Cardiac muscle cell (in vitro differentiated cells and primary cell): Measurements from ENCODE around the gene ASB10. TPM values are rescaled to one million over a fixed set of nuclear protein-coding genes. Genes with fewer than 3 reads are reported as not detected.

Experiments used
- DNase-seq, 2 donors: peaks; one replicate each; pipeline versions ENCODE4 v3.0.0 to v3.0.0-alpha.2; 2010 to 2017; ENCODE audit warnings: low read depth in 1 of 2, low spot score in 1 of 2
- H3K27ac ChIP-seq: fragments of 200-600 bp; sonication (generic); 2 replicates; pipeline ENCODE4 v1.5.1; 2016
- H3K27me3 ChIP-seq: fragments of 200-600 bp; sonication (generic); 2 replicates; pipeline ENCODE4 v1.6.0; 2016; ENCODE audit warnings: control low read depth
- H3K36me3 ChIP-seq: fragments of 200-600 bp; sonication (generic); 2 replicates; pipeline ENCODE4 v1.5.1; 2016; ENCODE audit warnings: control low read depth
- H3K4me1 ChIP-seq: fragments of 200-600 bp; sonication (generic); 2 replicates; pipeline ENCODE4 v1.8.1; 2017; ENCODE audit warnings: low read depth, mild to moderate bottlenecking, mixed run types
- H3K4me3 ChIP-seq: fragments of 200-600 bp; sonication (generic); 2 replicates; pipeline ENCODE4 v1.5.1; 2016; ENCODE audit warnings: mild to moderate bottlenecking
- H3K9me3 ChIP-seq: fragments of 200-600 bp; sonication (generic); 2 replicates; pipeline ENCODE4 v1.5.1; 2017; ENCODE audit warnings: low read depth, mild to moderate bottlenecking, control low read depth
- polyA plus RNA-seq: library from polyadenylated mRNA; unstranded; fragments of >200 nt; fragmentation: Nextera tagmentation; extraction: Ambion mirVana; gene quantifications from 2 replicates; pipeline ENCODE4 v1.2.1, GENCODE V29; 2016
- total RNA-seq: library from RNA; depleted of rRNA; stranded (reverse); fragments of >200 nt; gene quantifications from 2 replicates; pipeline ENCODE4 v1.2.3, GENCODE V29; 2016
- TF ChIP-seq, protein P1 (sequence below): IDR thresholded peaks from 2 replicates; pipeline ENCODE4 v1.5.1; 2012; ENCODE audit warnings: low read depth, mild to moderate bottlenecking, low read length

The ASB10 gene
- total and polyA plus RNA-seq, 2 experiments from 2014 or later = 1.0 TPM; not detected in 1

DNA sequence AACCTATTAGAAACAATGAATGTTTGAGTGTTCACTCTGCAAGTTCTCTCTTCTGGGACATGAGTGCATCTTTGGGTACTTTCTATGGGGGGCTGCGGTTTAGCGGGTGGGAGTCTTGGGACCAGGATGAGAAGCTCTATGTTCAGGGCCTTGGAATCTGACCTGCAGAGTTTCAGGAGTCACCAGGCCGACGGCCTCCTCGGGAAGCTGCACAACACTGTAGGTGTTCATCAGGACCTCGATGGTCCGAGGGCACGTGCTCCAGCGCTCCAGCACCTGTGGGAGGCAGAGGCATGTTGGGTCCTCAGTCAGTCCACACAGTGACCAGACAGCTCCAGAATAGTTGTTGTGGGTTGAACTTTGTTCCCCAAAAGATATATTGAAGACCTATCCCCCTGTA is 10.6 kb downstream of the ASB10 start:
- TF ChIP-seq, protein P1, sequence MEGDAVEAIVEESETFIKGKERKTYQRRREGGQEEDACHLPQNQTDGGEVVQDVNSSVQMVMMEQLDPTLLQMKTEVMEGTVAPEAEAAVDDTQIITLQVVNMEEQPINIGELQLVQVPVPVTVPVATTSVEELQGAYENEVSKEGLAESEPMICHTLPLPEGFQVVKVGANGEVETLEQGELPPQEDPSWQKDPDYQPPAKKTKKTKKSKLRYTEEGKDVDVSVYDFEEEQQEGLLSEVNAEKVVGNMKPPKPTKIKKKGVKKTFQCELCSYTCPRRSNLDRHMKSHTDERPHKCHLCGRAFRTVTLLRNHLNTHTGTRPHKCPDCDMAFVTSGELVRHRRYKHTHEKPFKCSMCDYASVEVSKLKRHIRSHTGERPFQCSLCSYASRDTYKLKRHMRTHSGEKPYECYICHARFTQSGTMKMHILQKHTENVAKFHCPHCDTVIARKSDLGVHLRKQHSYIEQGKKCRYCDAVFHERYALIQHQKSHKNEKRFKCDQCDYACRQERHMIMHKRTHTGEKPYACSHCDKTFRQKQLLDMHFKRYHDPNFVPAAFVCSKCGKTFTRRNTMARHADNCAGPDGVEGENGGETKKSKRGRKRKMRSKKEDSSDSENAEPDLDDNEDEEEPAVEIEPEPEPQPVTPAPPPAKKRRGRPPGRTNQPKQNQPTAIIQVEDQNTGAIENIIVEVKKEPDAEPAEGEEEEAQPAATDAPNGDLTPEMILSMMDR = no peak
- DNase-seq = no peak
- no peaks in the 10 kb centered on the region for H3K36me3 ChIP-seq
- H3K9me3 ChIP-seq = no peaks in the 10 kb centered on the region
- no peaks in the 10 kb centered on the region for H3K4me1 ChIP-seq
- no peak overlapping the region for H3K4me3 ChIP-seq
- no peak overlapping the region for H3K27ac ChIP-seq
- peaks cover 30% of the 10 kb centered on the region for H3K27me3 ChIP-seq

DNA sequence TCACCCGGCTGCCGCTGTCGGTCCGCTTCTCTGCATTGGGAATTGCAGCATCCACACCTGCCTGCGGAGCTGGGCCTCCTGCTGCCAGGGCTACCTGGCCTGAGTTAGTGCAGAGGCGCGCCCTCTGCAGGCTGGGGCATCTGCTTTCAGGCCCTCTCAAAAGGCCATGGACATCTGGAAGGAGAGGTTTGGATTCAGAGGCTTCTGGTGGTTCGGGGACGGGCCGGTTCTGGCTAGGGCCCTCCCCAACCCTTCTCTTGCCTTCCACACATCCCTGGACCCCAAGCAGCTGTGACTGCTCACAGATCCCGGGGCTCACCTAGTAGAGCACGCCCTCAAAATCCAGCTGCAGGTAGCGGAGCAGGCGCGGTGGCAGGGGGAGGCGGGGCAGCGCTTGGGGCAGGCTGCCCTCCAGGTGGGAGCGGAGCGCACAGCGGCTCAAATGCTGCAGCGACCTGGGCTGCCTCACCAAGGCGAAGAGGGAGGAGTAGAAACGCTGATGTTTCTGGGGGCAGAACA is 11.2 kb downstream of the ASB10 start:
- Histone ChIP-seq H3K4me3 (no peak overlapping the region), H3K9me3 (no peaks in the 10 kb centered on the region), H3K36me3 (no peaks in the 10 kb centered on the region), H3K27me3 (peaks cover 30% of the 10 kb centered on the region), H3K27ac (no peak overlapping the region), H3K4me1 (no peaks in the 10 kb centered on the region)
- DNase-seq = no peak
- TF ChIP-seq, protein P1 = no peak

DNA sequence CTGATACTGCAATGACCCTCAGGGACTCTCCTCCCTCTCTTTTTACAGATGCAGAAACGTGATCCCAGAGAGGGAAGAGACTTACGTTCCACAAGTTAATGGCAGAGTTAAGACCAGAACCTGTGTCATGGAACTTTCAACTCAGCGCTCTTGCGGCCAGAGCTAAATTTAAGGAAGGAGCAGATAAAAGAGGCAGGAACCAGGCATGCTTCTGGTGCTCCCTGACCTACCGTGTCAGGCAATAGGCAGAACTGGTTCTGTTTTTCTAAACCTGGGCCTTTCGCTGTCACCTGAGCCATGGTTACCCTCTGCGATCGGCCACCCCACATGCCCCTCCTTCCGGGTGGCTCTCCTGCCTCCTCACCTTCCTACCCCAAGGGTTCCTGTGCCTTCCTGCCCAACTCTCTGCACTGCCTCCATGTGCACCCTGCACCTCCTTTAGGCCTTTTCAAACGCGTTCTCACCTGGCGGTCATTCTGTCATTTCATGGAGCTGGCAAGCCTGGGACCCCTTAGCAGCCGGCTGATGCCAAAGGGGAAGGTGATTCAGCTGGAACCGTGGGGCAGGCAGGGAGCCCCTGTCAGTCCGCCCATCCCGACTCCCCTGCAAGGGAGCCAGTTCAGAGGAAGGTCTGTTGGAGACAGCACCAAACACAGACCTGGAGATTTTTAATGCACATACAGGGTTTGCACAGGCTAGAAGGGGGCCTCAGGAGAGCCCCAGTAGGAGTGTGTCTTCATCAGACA is 11.8 kb downstream of the ASB10 start:
- peaks cover 30% of the 10 kb centered on the region for H3K27me3 ChIP-seq
- TF ChIP-seq, protein P1 = no peak

DNA sequence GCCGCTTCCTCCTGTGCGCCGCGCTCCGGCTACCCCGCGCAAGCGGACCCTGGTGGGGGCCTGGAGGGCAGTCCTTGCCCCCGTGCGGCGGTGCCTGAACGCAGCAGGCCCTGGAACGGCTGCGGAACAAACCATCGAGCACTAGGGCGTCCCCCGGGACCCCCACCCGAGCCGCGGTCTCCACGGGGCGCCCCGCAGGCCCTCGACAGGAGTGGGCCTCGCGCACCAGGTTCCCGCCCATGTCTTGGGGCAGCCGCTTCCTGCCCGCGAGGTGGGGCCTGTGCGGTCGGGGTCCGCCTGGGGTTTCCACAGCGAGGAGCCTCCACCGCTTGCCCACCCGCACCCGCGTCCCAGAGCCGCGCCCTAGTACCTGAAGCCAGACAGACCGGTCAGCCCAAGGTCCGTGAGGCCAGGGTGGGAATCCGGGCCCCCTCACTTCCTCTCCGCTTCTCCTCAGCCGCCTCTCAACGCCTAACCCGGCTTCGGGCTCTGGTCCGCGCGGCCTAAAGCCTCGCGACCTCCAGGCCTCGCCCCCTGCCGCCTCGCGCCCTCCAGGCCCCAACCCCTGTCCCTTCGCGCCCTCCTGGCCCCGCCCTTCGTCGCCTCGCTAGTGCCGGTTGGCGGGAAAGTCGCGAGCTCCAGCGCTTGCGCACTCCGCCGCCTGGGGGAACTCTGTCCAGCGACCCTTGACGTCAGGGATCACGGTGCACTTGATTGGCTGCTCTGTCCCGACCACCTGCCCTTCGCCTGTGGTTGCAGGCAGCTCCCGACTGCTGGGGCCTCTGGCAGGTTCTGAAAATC is 12.6 kb downstream of the ASB10 start:
- DNase-seq = peak in 1 of 2 donors; percentile 48
- Histone ChIP-seq H3K27ac (no peak overlapping the region), H3K9me3 (no peaks in the 10 kb centered on the region), H3K4me3 (no peak overlapping the region), H3K27me3 (peaks cover 34% of the 10 kb centered on the region), H3K4me1 (no peaks in the 10 kb centered on the region), H3K36me3 (no peaks in the 10 kb centered on the region)
- TF ChIP-seq, protein P1 = no peak

More for the DNA sequence above, 11.8 kb downstream of the ASB10 start:
- Histone ChIP-seq H3K36me3 (no peaks in the 10 kb centered on the region), H3K27ac (no peak overlapping the region), H3K9me3 (no peaks in the 10 kb centered on the region), H3K4me1 (no peaks in the 10 kb centered on the region), H3K4me3 (no peak overlapping the region)
- no peak for DNase-seq

DNA sequence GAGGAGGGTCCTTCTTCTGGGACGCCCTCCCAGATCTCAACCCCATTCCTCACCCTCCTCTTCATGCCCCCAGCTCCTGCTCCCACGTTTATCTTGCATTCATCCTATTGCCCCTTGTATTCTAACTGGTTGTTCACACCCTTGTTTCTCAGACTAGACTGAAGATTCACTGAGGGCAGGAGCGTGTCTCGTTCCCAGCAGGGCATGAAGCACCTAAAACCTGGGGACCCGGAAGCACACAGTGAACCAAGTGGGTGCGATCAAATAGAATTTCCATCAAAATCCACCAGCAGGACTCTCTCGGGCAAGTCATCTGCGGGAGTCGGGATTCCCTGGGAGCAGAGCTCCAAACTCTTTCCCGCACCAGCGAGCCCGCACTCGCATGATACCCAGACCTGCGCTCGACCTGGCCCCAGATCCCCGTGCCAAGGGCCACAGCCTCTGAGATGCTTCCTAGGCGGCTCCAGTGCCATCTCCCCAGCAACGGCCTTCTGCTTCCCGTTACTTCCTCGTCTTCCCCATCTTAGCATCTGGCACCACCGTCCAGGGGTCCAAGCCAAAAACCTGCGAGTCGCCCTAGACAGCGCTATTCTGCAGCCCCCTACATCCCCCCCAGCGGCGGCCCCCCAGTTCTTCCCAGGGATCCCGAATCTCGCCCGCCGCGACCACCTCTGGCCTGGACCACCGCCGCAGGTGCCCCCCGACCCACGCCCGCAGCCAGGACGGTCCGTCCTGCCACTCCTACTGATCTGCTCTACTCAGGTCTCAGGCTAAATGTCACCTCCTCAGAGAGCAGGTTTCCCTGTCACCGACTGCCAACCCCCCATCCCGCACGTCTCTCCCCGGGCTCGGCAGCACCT is 13.4 kb downstream of the ASB10 start:
- Histone ChIP-seq H3K36me3 (no peaks in the 10 kb centered on the region), H3K27ac (no peak overlapping the region), H3K4me3 (no peak overlapping the region), H3K27me3 (peaks cover 40% of the 10 kb centered on the region), H3K9me3 (no peaks in the 10 kb centered on the region), H3K4me1 (no peaks in the 10 kb centered on the region)
- no peak for DNase-seq
- TF ChIP-seq, protein P1 = no peak
